ENCODE results near the gene ODF2L. TPM values are rescaled to one million over a fixed set of nuclear protein-coding genes. Genes with fewer than 3 reads are reported as not detected.

Gene ODF2L, protein sequence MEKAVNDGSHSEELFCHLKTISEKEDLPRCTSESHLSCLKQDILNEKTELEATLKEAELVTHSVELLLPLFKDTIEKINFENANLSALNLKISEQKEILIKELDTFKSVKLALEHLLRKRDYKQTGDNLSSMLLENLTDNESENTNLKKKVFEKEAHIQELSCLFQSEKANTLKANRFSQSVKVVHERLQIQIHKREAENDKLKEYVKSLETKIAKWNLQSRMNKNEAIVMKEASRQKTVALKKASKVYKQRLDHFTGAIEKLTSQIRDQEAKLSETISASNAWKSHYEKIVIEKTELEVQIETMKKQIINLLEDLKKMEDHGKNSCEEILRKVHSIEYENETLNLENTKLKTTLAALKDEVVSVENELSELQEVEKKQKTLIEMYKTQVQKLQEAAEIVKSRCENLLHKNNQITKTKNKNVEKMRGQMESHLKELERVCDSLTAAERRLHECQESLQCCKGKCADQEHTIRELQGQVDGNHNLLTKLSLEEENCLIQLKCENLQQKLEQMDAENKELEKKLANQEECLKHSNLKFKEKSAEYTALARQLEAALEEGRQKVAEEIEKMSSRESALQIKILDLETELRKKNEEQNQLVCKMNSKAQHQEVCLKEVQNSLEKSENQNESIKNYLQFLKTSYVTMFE
- 1 to 10 TPM; 8.8 to 9.6 TPM for total RNA-seq

DNA sequence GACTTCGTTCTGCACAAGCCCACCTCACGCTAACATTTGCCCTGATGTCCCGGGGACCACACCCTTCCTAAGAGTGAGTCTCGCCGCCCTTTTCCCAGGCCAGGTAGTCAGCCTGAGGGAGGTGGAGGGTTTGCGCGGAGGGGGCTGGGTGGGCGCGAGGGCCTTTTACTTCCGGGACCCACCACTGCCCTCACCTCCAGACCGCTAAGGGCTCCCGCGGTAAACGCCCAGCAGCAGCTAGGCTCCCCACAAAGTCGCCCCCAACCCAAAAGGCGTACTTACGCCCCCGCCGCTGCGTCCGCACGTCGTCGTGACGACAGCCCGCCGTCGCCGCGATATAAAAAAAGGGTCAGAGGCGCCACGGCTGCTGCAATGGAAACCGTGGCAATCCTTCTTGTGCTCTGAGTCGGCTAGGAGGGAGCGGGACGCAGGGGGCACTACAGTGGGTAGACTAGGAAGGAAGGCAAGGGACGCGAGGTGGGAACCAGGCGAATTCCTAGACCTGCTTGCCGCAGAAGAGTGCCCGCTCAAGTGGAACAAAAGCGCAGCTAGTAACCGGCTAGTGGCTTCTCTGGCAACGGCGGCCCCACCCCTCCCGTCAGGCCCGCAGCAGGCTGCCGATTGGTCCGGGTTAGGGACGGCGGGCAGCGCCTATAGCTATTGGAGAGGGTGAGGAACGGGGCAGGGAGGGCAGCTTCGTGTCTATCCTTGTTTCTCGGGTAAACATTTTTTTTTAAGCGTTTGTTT lies at the start of gene ODF2L:
Gene ODF2L, minus strand, starts transcription at position 573 of the 747 bp plus-strand sequence. CDS start 9,296 bp downstream, outside the sequence.
- Histone ChIP-seq H3K9me3 (no peaks in the 10 kb centered on the region), H3K27ac (peak within 1 kb of the TSS; percentile 76 to 81), H3K4me3 (peak within 1 kb of the TSS; percentile 93 to 95), H3K36me3 (no peaks in the 10 kb centered on the region), H3K27me3 (no peaks in the 10 kb centered on the region), H3K4me1 (peaks cover 0 to 19% of the 10 kb centered on the region in 2 donors)
- TF ChIP-seq, protein P1, sequence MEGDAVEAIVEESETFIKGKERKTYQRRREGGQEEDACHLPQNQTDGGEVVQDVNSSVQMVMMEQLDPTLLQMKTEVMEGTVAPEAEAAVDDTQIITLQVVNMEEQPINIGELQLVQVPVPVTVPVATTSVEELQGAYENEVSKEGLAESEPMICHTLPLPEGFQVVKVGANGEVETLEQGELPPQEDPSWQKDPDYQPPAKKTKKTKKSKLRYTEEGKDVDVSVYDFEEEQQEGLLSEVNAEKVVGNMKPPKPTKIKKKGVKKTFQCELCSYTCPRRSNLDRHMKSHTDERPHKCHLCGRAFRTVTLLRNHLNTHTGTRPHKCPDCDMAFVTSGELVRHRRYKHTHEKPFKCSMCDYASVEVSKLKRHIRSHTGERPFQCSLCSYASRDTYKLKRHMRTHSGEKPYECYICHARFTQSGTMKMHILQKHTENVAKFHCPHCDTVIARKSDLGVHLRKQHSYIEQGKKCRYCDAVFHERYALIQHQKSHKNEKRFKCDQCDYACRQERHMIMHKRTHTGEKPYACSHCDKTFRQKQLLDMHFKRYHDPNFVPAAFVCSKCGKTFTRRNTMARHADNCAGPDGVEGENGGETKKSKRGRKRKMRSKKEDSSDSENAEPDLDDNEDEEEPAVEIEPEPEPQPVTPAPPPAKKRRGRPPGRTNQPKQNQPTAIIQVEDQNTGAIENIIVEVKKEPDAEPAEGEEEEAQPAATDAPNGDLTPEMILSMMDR (IDR thresholded peaks at IDR 0.05) = no peak
- DNase-seq (ENCODE audit: low spot score) = peak; percentile 94

DNA sequence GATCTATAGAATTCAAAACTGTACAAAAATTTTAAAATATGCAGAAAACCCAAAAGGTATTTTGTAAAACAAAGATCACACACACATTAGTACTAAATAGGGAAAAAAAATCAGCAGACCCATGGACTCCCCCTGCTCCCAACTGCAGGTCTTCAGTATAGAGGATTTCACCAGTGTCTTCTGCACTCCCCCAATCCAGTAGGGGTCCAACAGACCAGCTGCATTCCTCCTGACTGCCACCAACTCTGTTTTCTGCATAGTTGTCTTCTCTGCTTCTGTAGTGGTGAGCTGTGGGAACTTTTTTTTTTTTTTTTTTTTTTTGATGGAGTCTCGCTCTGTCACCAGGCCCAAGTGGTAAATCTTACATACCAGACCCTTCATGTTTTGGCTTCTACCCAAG lies 49.8 kb upstream of the ODF2L start:
- TF ChIP-seq, protein P1 (IDR thresholded peaks at IDR 0.05) = no peak

DNA sequence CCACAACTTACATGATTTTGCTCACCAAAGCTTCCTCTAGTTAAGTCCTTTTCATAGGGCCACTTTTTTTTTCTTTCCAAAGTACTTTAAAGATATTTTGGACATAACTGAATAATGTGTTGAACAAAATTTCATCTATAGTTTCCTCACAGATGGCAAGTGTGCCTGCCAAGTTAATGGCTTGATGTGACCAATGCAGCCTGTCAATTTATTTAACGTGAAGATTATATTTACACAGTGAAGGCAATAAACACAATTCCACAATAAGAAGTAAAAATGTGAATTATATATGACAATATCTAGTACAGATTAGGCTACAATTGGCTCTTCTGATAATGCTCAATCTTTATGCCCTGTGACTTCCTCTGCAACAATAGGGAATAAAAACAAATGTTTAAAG lies 45.9 kb upstream of the ODF2L start:
- DNase-seq (ENCODE audit: low spot score) = no peak
- no peak overlapping the region for H3K4me3 ChIP-seq
- no peak overlapping the region for H3K27ac ChIP-seq
- H3K27me3 ChIP-seq = no peaks in the 10 kb centered on the region
- H3K4me1 ChIP-seq = no peaks in the 10 kb centered on the region
- no peaks in the 10 kb centered on the region for H3K9me3 ChIP-seq
- TF ChIP-seq, protein P1 (IDR thresholded peaks at IDR 0.05) = no peak
- no peaks in the 10 kb centered on the region for H3K36me3 ChIP-seq

More for the DNA sequence above, 49.8 kb upstream of the ODF2L start:
- no peaks in the 10 kb centered on the region for H3K4me1 ChIP-seq
- no peaks in the 10 kb centered on the region for H3K36me3 ChIP-seq
- H3K9me3 ChIP-seq = no peaks in the 10 kb centered on the region
- DNase-seq (ENCODE audit: low spot score) = no peak
- H3K27me3 ChIP-seq = no peaks in the 10 kb centered on the region
- no peak overlapping the region for H3K27ac ChIP-seq
- H3K4me3 ChIP-seq = no peak overlapping the region

DNA sequence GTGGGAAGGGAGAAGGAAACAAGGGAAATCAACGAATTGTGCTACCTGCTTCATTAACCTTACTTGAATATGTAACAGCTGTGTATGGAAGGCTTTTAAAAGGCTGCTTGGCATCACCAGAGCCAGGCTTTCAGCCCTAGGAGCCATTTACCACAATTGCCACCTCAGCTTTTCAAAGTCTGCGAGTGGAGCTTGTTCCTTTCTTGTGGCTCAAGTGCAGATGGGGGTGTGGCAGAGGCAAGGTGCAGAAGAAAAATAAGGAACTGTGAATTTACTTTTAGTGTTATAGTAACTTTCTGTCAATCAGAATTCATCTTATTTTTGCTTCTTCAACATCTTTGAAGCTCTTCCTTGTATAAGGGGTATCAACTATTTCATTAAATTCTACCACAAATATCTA lies 45.5 kb upstream of the ODF2L start:
- TF ChIP-seq, protein P1 (IDR thresholded peaks at IDR 0.05) = no peak
- Histone ChIP-seq H3K4me1 (no peaks in the 10 kb centered on the region), H3K27ac (no peak overlapping the region), H3K36me3 (no peaks in the 10 kb centered on the region), H3K9me3 (no peaks in the 10 kb centered on the region), H3K4me3 (no peak overlapping the region), H3K27me3 (no peaks in the 10 kb centered on the region)
- DNase-seq (ENCODE audit: low spot score) = no peak

DNA sequence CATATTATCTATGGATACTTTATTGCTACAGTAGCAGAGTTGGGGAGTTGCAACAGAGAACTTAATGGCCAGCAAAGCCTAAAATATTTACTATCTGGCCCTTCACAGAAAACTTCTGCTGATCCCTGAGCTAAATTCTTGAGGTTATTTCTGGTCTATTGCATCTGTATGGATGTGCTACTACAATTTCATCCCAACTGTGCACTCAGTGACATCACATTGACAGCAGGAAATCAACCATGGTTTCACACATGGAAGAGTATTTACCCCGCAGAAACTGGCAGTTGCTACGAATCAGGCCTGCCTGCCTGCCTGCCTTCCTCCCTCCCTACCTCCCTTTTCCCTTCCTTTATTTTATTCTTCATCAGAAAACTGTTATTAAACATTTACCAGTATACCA lies 39.9 kb upstream of the ODF2L start:
- TF ChIP-seq, protein P1 (IDR thresholded peaks at IDR 0.05) = no peak
- no peak overlapping the region for H3K4me3 ChIP-seq
- no peaks in the 10 kb centered on the region for H3K36me3 ChIP-seq
- no peaks in the 10 kb centered on the region for H3K9me3 ChIP-seq
- DNase-seq (ENCODE audit: low spot score) = no peak
- H3K27ac ChIP-seq = no peak overlapping the region
- H3K27me3 ChIP-seq = no peaks in the 10 kb centered on the region
- no peaks in the 10 kb centered on the region for H3K4me1 ChIP-seq

All from right atrium auricular region (tissue), 2 donors.